Measurements from ENCODE around the gene SLC39A9. TPM values are rescaled to one million over a fixed set of nuclear protein-coding genes. Genes with fewer than 3 reads are reported as not detected.

Gene SLC39A9
- total RNA-seq, 1 experiment from 2014 or later: 80.8 TPM

- Histone ChIP-seq H3K4me1 (ENCODE audit: insufficient read depth, low read length) (0 out of 2 replicates have a peak, but pooled peaks cover 7% of the 10 kb centered on the region), H3K4me3 (ENCODE audit: low read length) (no peak overlapping the region), H3F3A (ENCODE audit: low read length, unreplicated experiment) (no peaks in the 10 kb centered on the region), H3K79me2 (ENCODE audit: low read length) (no peaks in the 10 kb centered on the region), H3K4me2 (ENCODE audit: low read length) (0 out of 2 replicates have a peak overlapping the region, but pooled peaks have one; percentile 19), H3K9ac (ENCODE audit: low read length) (no peak overlapping the region), H2AFZ (ENCODE audit: low read length) (no peak overlapping the region), H3K27ac (ENCODE audit: low read length) (no peak overlapping the region), H3K9me2 (replicated peaks; ENCODE audit: low read length) (no peaks in the 10 kb centered on the region), H3K36me3 (ENCODE audit: low read depth, low read length) (no peaks in the 10 kb centered on the region), H3K27me3 (ENCODE audit: low read length) (no peaks in the 10 kb centered on the region; the same call in 1 of the 2 replicates), H3K9me3 (ENCODE audit: low read length) (no peaks in the 10 kb centered on the region), H4K20me1 (ENCODE audit: low read length) (no peaks in the 10 kb centered on the region)
- ATAC-seq (peak; percentile 50), DNase-seq (peak; percentile 37)
- ChIA-PET CTCF (no interaction called here), POLR2A (ENCODE audit: unreplicated experiment) (no interaction called here)
- intact Hi-C loops (cut with micrococcal nuclease): no loop called here
- no peak for TF ChIP-seq CTCF (conservative IDR thresholded peaks at IDR 0.05; ENCODE audit: low read depth, low read length)
- no peak for TF ChIP-seq EZH2phosphoT487 (IDR thresholded peaks at IDR 0.05; ENCODE audit: borderline replicate concordance, low read length)
- no peak for TF ChIP-seq EZH2 (IDR thresholded peaks at IDR 0.05; ENCODE audit: low read length, unreplicated experiment)
- BruUV-seq (replicated peaks): no TSS peak
These were observed 42.7 kb upstream of the SLC39A9 start for GRCh38 chr14:69355607-69356281.

- POLR2A ChIA-PET (ENCODE audit: unreplicated experiment): interaction anchor here (0.7 kb wide), 1 partner anchor 41 kb away, joined by 4 read pairs; the partner anchor contains the start of genes ERH and SLC39A9
These were observed 41.5 kb upstream of the SLC39A9 start for GRCh38 chr14:69356903-69357543.

More at GRCh38 chr14:69356903-69357543, 41.5 kb upstream of the SLC39A9 start:
- no peak overlapping the region for H3K9ac ChIP-seq (ENCODE audit: low read length)
- no peaks in the 10 kb centered on the region for H4K20me1 ChIP-seq (ENCODE audit: low read length)
- intact Hi-C loops (cut with micrococcal nuclease): no loop called here
- no peaks in the 10 kb centered on the region for H3K9me3 ChIP-seq (ENCODE audit: low read length)
- no peaks in the 10 kb centered on the region for H3K79me2 ChIP-seq (ENCODE audit: low read length)
- H3K36me3 ChIP-seq (ENCODE audit: low read depth, low read length): no peaks in the 10 kb centered on the region
- DNase-seq (no peak), ATAC-seq (peak; percentile 14; the same call in 1 of the 2 replicates)
- no peak overlapping the region for H3K4me2 ChIP-seq (ENCODE audit: low read length)
- no peaks in the 10 kb centered on the region for H3F3A ChIP-seq (ENCODE audit: low read length, unreplicated experiment)
- no peak for TF ChIP-seq EZH2phosphoT487 (IDR thresholded peaks at IDR 0.05; ENCODE audit: borderline replicate concordance, low read length)
- TF ChIP-seq CTCF (conservative IDR thresholded peaks at IDR 0.05; ENCODE audit: low read depth, low read length): no peak
- no peak for TF ChIP-seq EZH2 (IDR thresholded peaks at IDR 0.05; ENCODE audit: low read length, unreplicated experiment)
- H3K27me3 ChIP-seq (ENCODE audit: low read length): no peaks in the 10 kb centered on the region; the same call in 1 of the 2 replicates
- no TSS peak for BruUV-seq (replicated peaks)
- H2AFZ ChIP-seq (ENCODE audit: low read length): no peak overlapping the region
- H3K4me3 ChIP-seq (ENCODE audit: low read length): no peak overlapping the region
- 0 out of 2 replicates have a peak, but pooled peaks cover 7% of the 10 kb centered on the region for H3K4me1 ChIP-seq (ENCODE audit: insufficient read depth, low read length)
- H3K27ac ChIP-seq (ENCODE audit: low read length): no peak overlapping the region
- CTCF ChIA-PET: no interaction called here
- no peaks in the 10 kb centered on the region for H3K9me2 ChIP-seq (replicated peaks; ENCODE audit: low read length)
